Small intestine (tissue), 7 donors: Measurements from ENCODE around the gene SPIN1. TPM values are rescaled to one million over a fixed set of nuclear protein-coding genes. Genes with fewer than 3 reads are reported as not detected.
"Not testable (repeated sequence)": the region's sequence is repeated elsewhere in the genome, so short reads cannot be mapped to it uniquely, and the experiment has no call there.

Experiments
- DNase-seq, 2 donors: peaks; one replicate each; pipeline versions ENCODE4 v3.0.0 to v3.0.0-alpha.2; 2013
- FAIRE-seq: peaks from 2 replicates; lab custom pipeline; 2012; peaks lifted over from hg19 to GRCh38; lab: Jason Lieb, UNC
- H3K27ac ChIP-seq, 3 donors: one replicate each; pipeline ENCODE4 v1.5.1; 2013; ENCODE audit warnings: low read length in 2 of 3, mild to moderate bottlenecking in 2 of 3, control low read depth in 1 of 3, inconsistent platforms in 1 of 3, low read depth in 1 of 3, moderate library complexity in 1 of 3
- H3K27me3 ChIP-seq, 3 donors: one replicate each; pipeline ENCODE4 v1.6.1; 2013; ENCODE audit warnings: low read length in 3 of 3, inconsistent platforms in 1 of 3; ENCODE audit not compliant: control insufficient read depth in 3 of 3, insufficient read depth in 3 of 3
- H3K36me3 ChIP-seq, 3 donors: one replicate each; pipeline ENCODE4 v1.6.1; 2013; ENCODE audit warnings: low read length in 3 of 3, inconsistent platforms in 1 of 3, low read depth in 1 of 3, mild to moderate bottlenecking in 1 of 3, moderate library complexity in 1 of 3; ENCODE audit not compliant: control insufficient read depth in 3 of 3, insufficient read depth in 2 of 3
- H3K4me1 ChIP-seq, 3 donors: one replicate each; pipeline ENCODE4 v1.6.1; 2013; ENCODE audit warnings: low read length in 2 of 3, inconsistent platforms in 1 of 3, low read depth in 1 of 3, mild to moderate bottlenecking in 1 of 3, moderate library complexity in 1 of 3; ENCODE audit not compliant: control insufficient read depth in 3 of 3, insufficient read depth in 2 of 3
- H3K4me3 ChIP-seq, 3 donors: one replicate each; pipeline ENCODE4 v1.5.1; 2013; ENCODE audit warnings: low read length in 3 of 3, control low read depth in 1 of 3, inconsistent platforms in 1 of 3, low read depth in 1 of 3, mild to moderate bottlenecking in 1 of 3, moderate library complexity in 1 of 3
- H3K9me3 ChIP-seq, 2 donors: one replicate each; pipeline ENCODE4 v1.6.1; 2013; ENCODE audit warnings: low read depth in 1 of 2, low read length in 1 of 2; ENCODE audit not compliant: control insufficient read depth in 2 of 2, insufficient read depth in 1 of 2
- WGBS, 3 donors: extraction: QIAGEN DNeasy Blood & Tissue Kit; methylation state at CpG; one replicate each; pipeline ENCODE4 v1.1.7; 2013; 5-methylcytosine and 5-hydroxymethylcytosine counted together
- polyA plus RNA-seq, 4 donors: library from polyadenylated mRNA; stranded (reverse) in 3 of 4; unstranded in 1 of 4; fragments of 200-250 nt in 3 of 4; fragments of 120-200 nt in 1 of 4; gene quantifications; one replicate each; pipeline versions ENCODE4 v1.2.1 to v1.2.3, GENCODE V29; 2013
- donor health status: healthy with polysubstance abuse.
- donor health status: control.
- donor health status: control.
- donor health status: Bipolar disorder and iron deficiency.
- donor health status: healthy.

The SPIN1 gene
- polyA plus RNA-seq, 4 donors = 22.1 to 82.1 (median 24.3) TPM

GRCh38 chr9:88379352-88379751, 8.9 kb upstream of the SPIN1 start:
- DNase-seq (no peak), FAIRE-seq (no peak)
- Histone ChIP-seq H3K27me3 (no peaks in the 10 kb centered on the region), H3K36me3 (no peaks in the 10 kb centered on the region), H3K27ac (no peak overlapping the region), H3K4me3 (no peak overlapping the region), H3K9me3 (peaks cover 0 to 25% of the 10 kb centered on the region in 2 donors), H3K4me1 (no peaks in the 10 kb centered on the region)
- WGBS, 3 donors = 92 to 98% (median 96%) methylated on average over 3 of the region's 3 CpGs

GRCh38 chr9:88380118-88380517, 8.1 kb upstream of the SPIN1 start:
- no peaks in the 10 kb centered on the region for H3K27me3 ChIP-seq
- 85 to 91% (median 87%) methylated on average over 1 of the region's 1 CpG for WGBS, 3 donors
- no peaks in the 10 kb centered on the region for H3K36me3 ChIP-seq
- H3K4me3 ChIP-seq = no peak overlapping the region
- peaks cover 0 to 25% of the 10 kb centered on the region in 2 donors for H3K9me3 ChIP-seq
- FAIRE-seq (no peak), DNase-seq (no peak)
- H3K4me1 ChIP-seq = no peaks in the 10 kb centered on the region
- no peak overlapping the region for H3K27ac ChIP-seq

GRCh38 chr9:88381322-88381721, 6.9 kb upstream of the SPIN1 start:
- not testable (repeated sequence) for H3K4me3 ChIP-seq, H3K36me3 ChIP-seq, H3K27me3 ChIP-seq, H3K27ac ChIP-seq, H3K4me1 ChIP-seq
- DNase-seq (peak; percentile 27 to 84), FAIRE-seq (peak; percentile 59)
- 32 to 67% (median 56%) methylated on average over 10 of the region's 10 CpGs for WGBS, 3 donors
- H3K9me3 ChIP-seq = peaks cover 0 to 23% of the 10 kb centered on the region in 2 donors

DNA sequence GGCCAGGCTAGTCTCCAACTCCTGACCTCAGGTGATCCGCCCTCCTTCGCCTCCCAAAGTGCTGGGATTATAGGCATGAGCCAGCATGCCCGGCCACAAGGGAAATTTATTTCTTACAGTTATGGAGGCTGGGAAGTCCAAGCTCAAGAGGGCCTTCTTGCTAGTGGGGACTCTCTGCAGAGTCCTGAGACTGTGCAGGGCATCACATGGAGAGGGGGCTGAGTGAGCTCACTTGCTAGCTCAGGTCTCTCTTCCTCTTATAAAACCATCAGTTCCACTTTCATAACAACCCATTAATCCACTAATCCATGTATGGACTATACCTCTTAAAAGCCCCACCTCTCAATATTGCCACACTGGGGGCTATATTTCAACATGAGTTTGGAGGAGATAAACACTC, 5.1 kb upstream of the SPIN1 start:
- 96 to 100% (median 96%) methylated on average over 3 of the region's 3 CpGs for WGBS, 3 donors
- no peak for FAIRE-seq

DNA sequence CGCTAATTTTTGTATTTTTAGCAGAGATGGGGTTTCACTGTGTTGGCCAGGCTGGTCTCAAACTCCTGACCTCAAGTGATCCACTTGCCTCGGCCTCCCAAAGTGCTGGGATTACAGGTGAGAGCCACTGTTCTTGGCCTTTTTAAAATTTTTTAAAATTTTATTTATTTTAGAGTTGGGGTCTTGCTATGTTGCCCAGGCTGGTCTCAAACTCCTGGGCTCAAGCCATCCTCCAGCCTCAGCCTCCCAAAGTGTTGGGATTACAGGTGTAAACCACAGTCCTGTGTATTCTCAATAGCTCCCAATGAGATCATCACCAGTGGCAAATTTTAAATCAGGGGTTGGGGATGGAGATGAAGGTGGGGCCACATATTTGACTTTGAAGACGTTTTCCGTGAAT, 2.1 kb upstream of the SPIN1 start:
- H3K9me3 ChIP-seq = peaks cover 0 to 11% of the 10 kb centered on the region in 2 donors
- not testable (repeated sequence) for H3K4me3 ChIP-seq, DNase-seq, H3K27me3 ChIP-seq, H3K36me3 ChIP-seq, H3K4me1 ChIP-seq, FAIRE-seq
- peak overlapping the region in 1 of 3 donors; percentile 96 for H3K27ac ChIP-seq
- WGBS, 3 donors = 94 to 97% (median 94%) methylated on average over 4 of the region's 4 CpGs

More for the DNA sequence above, 5.1 kb upstream of the SPIN1 start:
- peaks cover 0 to 2% (median 0%) of the 10 kb centered on the region in 3 donors for H3K4me1 ChIP-seq
- no peak for DNase-seq
- peaks cover 0 to 2% (median 0%) of the 10 kb centered on the region in 3 donors for H3K36me3 ChIP-seq
- H3K27me3 ChIP-seq = no peaks in the 10 kb centered on the region
- H3K9me3 ChIP-seq = peaks cover 0 to 11% of the 10 kb centered on the region in 2 donors
- no peak overlapping the region for H3K27ac ChIP-seq
- H3K4me3 ChIP-seq = no peak overlapping the region

- peak overlapping the region; percentile 53 to 99 (median 78) for H3K4me3 ChIP-seq
- peaks cover 0 to 2% (median 0%) of the 10 kb centered on the region in 3 donors for H3K36me3 ChIP-seq
- H3K27me3 ChIP-seq = no peaks in the 10 kb centered on the region
- no peak for FAIRE-seq
- peaks cover 0 to 10% (median 0%) of the 10 kb centered on the region in 3 donors for H3K4me1 ChIP-seq
- peak; percentile 82 to 88 for DNase-seq
- H3K27ac ChIP-seq = peak overlapping the region; percentile 93 to 99 (median 96)
- peaks cover 0 to 4% of the 10 kb centered on the region in 2 donors for H3K9me3 ChIP-seq
- WGBS, 3 donors = 12 to 18% (median 18%) methylated on average over 14 of the region's 14 CpGs
Observed at GRCh38 chr9:88387036-88387551, 1.1 kb upstream of the SPIN1 start.

DNA sequence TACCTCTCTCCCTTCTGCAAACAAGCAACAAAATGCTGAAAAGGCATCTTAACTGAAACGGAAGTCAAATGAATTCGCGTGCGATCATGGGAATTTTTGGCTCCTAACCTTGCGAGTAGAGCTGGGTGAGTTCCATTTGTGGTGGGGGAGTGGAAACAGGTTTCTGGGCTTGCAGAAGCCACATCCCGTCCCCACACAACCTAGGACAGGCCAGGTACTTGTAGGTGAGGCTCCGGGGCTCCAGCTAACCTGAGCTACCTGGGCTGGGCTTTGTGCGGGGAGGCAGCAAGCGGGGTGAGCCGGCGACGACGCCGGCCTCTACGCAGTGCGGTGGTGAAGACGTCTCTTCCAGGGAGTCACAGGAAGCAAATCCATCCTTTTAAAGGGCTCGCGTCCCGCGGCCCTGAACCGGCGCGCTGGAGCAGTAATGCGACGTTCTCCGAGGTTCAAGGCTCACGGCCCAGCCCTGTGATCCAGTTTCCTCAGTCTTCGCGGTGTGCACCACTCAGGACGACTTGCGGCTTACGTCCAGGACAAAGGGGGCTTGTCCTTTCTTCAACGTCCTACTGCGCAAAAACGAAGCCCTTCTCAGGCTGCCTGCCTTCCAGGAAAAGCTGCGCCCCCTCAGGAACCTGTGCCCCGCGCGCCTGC, 567 bp upstream of the SPIN1 start:
- no peaks in the 10 kb centered on the region for H3K9me3 ChIP-seq
- DNase-seq (peak in 1 of 2 donors; percentile 82), FAIRE-seq (no peak)
- peaks cover 0 to 2% (median 0%) of the 10 kb centered on the region in 3 donors for H3K36me3 ChIP-seq
- WGBS, 3 donors = 0 to 1% (median 1%) methylated on average over 40 of the region's 40 CpGs
- peak overlapping the region; percentile 93 to 99 (median 96) for H3K27ac ChIP-seq
- H3K4me3 ChIP-seq = peak overlapping the region; percentile 53 to 99 (median 78)
- no peaks in the 10 kb centered on the region for H3K27me3 ChIP-seq
- H3K4me1 ChIP-seq = peaks cover 0 to 10% (median 1%) of the 10 kb centered on the region in 3 donors

GRCh38 chr9:88388886-88389605, 802 bp downstream of the SPIN1 start:
- DNase-seq (peak; percentile 56 to 83), FAIRE-seq (no peak)
- H3K4me3 ChIP-seq = peak overlapping the region; percentile 72 to 99 (median 80)
- peak overlapping the region; percentile 71 to 89 (median 71) for H3K27ac ChIP-seq
- 0 to 1% (median 1%) methylated on average over 43 to 71 of the region's 71 CpGs for WGBS, 3 donors
- peaks cover 0 to 5% (median 0%) of the 10 kb centered on the region in 3 donors for H3K36me3 ChIP-seq
- no peaks in the 10 kb centered on the region for H3K9me3 ChIP-seq
- H3K4me1 ChIP-seq = peaks cover 0 to 10% (median 3%) of the 10 kb centered on the region in 3 donors
- no peaks in the 10 kb centered on the region for H3K27me3 ChIP-seq
